Ishikawa (cell line): ENCODE data around the gene PON1.

Experiments
- CEBPB ChIP-seq: IDR thresholded peaks from 2 replicates; pipeline ENCODE4 v1.6.1; 2012
- CREB1 ChIP-seq: IDR thresholded peaks from 2 replicates; pipeline ENCODE4 v1.6.1; 2012; ENCODE audit warnings: low read depth
- EGR1 ChIP-seq: IDR thresholded peaks from 2 replicates; pipeline ENCODE4 v1.6.1; 2012
- EP300 ChIP-seq: IDR thresholded peaks from 2 replicates; pipeline ENCODE4 v1.6.1; 2012; ENCODE audit warnings: borderline replicate concordance
- FOXM1 ChIP-seq: IDR thresholded peaks from 2 replicates; pipeline ENCODE4 v1.6.1; 2012; ENCODE audit warnings: low read depth, borderline replicate concordance
- MAX ChIP-seq: IDR thresholded peaks from 2 replicates; pipeline ENCODE4 v1.6.1; 2012
- NFIC ChIP-seq: IDR thresholded peaks from 2 replicates; pipeline ENCODE4 v1.6.1; 2012
- RAD21 ChIP-seq: IDR thresholded peaks from 2 replicates; pipeline ENCODE4 v1.6.1; 2012; ENCODE audit warnings: low read depth
- TAF1 ChIP-seq: IDR thresholded peaks from 2 replicates; pipeline ENCODE4 v1.6.1; 2012; ENCODE audit warnings: low read depth, mild to moderate bottlenecking
- TCF12 ChIP-seq: IDR thresholded peaks from 2 replicates; pipeline ENCODE4 v1.6.1; 2012; ENCODE audit warnings: low read depth
- TEAD4 ChIP-seq: IDR thresholded peaks from 2 replicates; pipeline ENCODE4 v1.6.1; 2012
- YY1 ChIP-seq: IDR thresholded peaks from 2 replicates; pipeline ENCODE4 v1.6.1; 2012; ENCODE audit warnings: low read depth
- ZBTB7A ChIP-seq: IDR thresholded peaks from 2 replicates; pipeline ENCODE4 v1.6.1; 2012; ENCODE audit warnings: low read depth
- TF ChIP-seq, protein P1 (sequence below): IDR thresholded peaks from 2 replicates; pipeline ENCODE4 v1.6.1; 2012
- TF ChIP-seq, protein P2 (sequence below): IDR thresholded peaks from 2 replicates; pipeline ENCODE4 v1.6.1; 2012; ENCODE audit warnings: low read depth, mild to moderate bottlenecking

Gene PON1

DNA sequence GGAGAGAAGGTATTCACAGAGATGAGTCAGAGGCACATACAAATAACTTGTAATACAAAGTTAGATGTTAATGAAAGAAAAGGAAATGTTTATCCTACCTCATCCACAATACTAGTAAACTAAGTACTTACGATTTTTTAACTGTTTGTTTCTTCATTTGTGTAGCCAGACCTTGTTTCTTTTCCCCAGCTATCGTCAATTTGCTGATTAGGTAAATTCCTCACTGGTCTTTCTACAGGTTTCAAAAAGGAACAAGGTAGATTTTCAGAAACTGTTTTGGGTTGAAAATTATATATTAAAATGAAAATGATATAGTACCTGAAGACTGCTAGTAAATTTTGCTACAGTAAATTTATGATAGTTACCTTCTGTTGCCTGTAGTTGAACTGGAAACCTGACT, 56.6 kb downstream of the PON1 start:
- TF ChIP-seq TCF12 = no peak
- TF ChIP-seq, protein P1, sequence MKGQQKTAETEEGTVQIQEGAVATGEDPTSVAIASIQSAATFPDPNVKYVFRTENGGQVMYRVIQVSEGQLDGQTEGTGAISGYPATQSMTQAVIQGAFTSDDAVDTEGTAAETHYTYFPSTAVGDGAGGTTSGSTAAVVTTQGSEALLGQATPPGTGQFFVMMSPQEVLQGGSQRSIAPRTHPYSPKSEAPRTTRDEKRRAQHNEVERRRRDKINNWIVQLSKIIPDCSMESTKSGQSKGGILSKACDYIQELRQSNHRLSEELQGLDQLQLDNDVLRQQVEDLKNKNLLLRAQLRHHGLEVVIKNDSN = no peak
- TF ChIP-seq EGR1 = no peak
- no peak for TF ChIP-seq CREB1
- no peak for TF ChIP-seq TEAD4
- TF ChIP-seq MAX = no peak
- no peak for TF ChIP-seq YY1
- TF ChIP-seq NFIC = no peak
- no peak for TF ChIP-seq FOXM1
- TF ChIP-seq, protein P2, sequence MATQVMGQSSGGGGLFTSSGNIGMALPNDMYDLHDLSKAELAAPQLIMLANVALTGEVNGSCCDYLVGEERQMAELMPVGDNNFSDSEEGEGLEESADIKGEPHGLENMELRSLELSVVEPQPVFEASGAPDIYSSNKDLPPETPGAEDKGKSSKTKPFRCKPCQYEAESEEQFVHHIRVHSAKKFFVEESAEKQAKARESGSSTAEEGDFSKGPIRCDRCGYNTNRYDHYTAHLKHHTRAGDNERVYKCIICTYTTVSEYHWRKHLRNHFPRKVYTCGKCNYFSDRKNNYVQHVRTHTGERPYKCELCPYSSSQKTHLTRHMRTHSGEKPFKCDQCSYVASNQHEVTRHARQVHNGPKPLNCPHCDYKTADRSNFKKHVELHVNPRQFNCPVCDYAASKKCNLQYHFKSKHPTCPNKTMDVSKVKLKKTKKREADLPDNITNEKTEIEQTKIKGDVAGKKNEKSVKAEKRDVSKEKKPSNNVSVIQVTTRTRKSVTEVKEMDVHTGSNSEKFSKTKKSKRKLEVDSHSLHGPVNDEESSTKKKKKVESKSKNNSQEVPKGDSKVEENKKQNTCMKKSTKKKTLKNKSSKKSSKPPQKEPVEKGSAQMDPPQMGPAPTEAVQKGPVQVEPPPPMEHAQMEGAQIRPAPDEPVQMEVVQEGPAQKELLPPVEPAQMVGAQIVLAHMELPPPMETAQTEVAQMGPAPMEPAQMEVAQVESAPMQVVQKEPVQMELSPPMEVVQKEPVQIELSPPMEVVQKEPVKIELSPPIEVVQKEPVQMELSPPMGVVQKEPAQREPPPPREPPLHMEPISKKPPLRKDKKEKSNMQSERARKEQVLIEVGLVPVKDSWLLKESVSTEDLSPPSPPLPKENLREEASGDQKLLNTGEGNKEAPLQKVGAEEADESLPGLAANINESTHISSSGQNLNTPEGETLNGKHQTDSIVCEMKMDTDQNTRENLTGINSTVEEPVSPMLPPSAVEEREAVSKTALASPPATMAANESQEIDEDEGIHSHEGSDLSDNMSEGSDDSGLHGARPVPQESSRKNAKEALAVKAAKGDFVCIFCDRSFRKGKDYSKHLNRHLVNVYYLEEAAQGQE = no peak
- TF ChIP-seq TAF1 = no peak
- TF ChIP-seq CEBPB = no peak
- no peak for TF ChIP-seq EP300
- TF ChIP-seq ZBTB7A = no peak
- TF ChIP-seq RAD21 = no peak

GRCh38 chr7:95265634-95266033, 58.7 kb downstream of the PON1 start:
- TF ChIP-seq, protein P1 = no peak
- TF ChIP-seq, protein P2 = no peak
- no peak for TF ChIP-seq NFIC
- no peak for TF ChIP-seq EP300
- no peak for TF ChIP-seq FOXM1
- no peak for TF ChIP-seq EGR1
- TF ChIP-seq CEBPB = no peak
- no peak for TF ChIP-seq CREB1
- no peak for TF ChIP-seq TCF12
- TF ChIP-seq YY1 = no peak
- TF ChIP-seq MAX = no peak
- TF ChIP-seq RAD21 = no peak
- no peak for TF ChIP-seq ZBTB7A
- no peak for TF ChIP-seq TEAD4
- no peak for TF ChIP-seq TAF1

GRCh38 chr7:95264363-95264891, 59.9 kb downstream of the PON1 start:
- TF ChIP-seq RAD21 = no peak
- no peak for TF ChIP-seq TCF12
- TF ChIP-seq, protein P1 = no peak
- TF ChIP-seq EP300 = no peak
- TF ChIP-seq FOXM1 = no peak
- no peak for TF ChIP-seq MAX
- TF ChIP-seq CEBPB = no peak
- TF ChIP-seq TEAD4 = no peak
- TF ChIP-seq TAF1 = no peak
- TF ChIP-seq NFIC = no peak
- TF ChIP-seq, protein P2 = no peak
